ENCODE data around the gene PSME4. TPM values are rescaled to one million over a fixed set of nuclear protein-coding genes. Genes with fewer than 3 reads are reported as not detected.
A peak's percentile ranks its signal among the peaks of the same experiment; 100 is the strongest.
"Not testable (repeated sequence)": the region's sequence is repeated elsewhere in the genome, so short reads cannot be mapped to it uniquely, and the experiment has no call there.

The PSME4 gene
- total and polyA plus RNA-seq, 2 experiments from 2014 or later: 44.7 to 98.6 TPM

- Mint-ChIP-seq H3K36me3 (ENCODE audit: low read depth) (no peaks in the 10 kb centered on the region), H3K4me3 (no peak overlapping the region), H3K9me3 (no peaks in the 10 kb centered on the region), H3K27me3 (ENCODE audit: insufficient read depth, low read depth, poor library complexity) (peaks cover 5% of the 10 kb centered on the region), H3K27ac (no peak overlapping the region), H3K4me1 (peaks cover 55% of the 10 kb centered on the region)
- H2AFZ ChIP-seq: no peak overlapping the region
- no peaks in the 10 kb centered on the region for H3K36me3 ChIP-seq (ENCODE audit: insufficient read depth)
- TF ChIP-seq STAT1 (IDR thresholded peaks at IDR 0.05; ENCODE audit: unreplicated experiment) (no peak), ZNF462 (CRISPR knock-in tag; IDR thresholded peaks at IDR 0.05) (no peak), ZNF114 (CRISPR knock-in tag; IDR thresholded peaks at IDR 0.05) (no peak), JUNB (IDR thresholded peaks at IDR 0.05; ENCODE audit: unreplicated experiment) (no peak), EZH2 (IDR thresholded peaks at IDR 0.05; ENCODE audit: low read depth, unreplicated experiment) (no peak), POLR2AphosphoS5 (IDR thresholded peaks at IDR 0.05; ENCODE audit: low read depth) (no peak), NANOG (IDR thresholded peaks at IDR 0.05; ENCODE audit: borderline replicate concordance) (no peak), EZH2phosphoT487 (IDR thresholded peaks at IDR 0.05; ENCODE audit: unreplicated experiment) (no peak)
- no peak for DNase-seq (ENCODE audit: low spot score)
- H3F3A ChIP-seq (replicated peaks; ENCODE audit: low read depth): no peaks in the 10 kb centered on the region
- H3K79me2 ChIP-seq (replicated peaks; ENCODE audit: insufficient read depth): peaks cover 100% of the 10 kb centered on the region
- peaks cover 14% of the 10 kb centered on the region for H4K20me1 ChIP-seq (replicated peaks; ENCODE audit: insufficient read depth)
- H3K9me2 ChIP-seq (ENCODE audit: insufficient read depth): no peaks in the 10 kb centered on the region
- no peak for ATAC-seq
- H3K27ac ChIP-seq (ENCODE audit: low read depth): 0 out of 2 replicates have a peak overlapping the region, but pooled peaks have one; percentile 4
- H3K4me1 ChIP-seq (ENCODE audit: insufficient read depth): peaks cover 59% of the 10 kb centered on the region
- peak overlapping the region; percentile 24 for H3K4me2 ChIP-seq
- H3K27me3 ChIP-seq (ENCODE audit: insufficient read depth): no peaks in the 10 kb centered on the region
- no peak overlapping the region for H3K4me3 ChIP-seq
These were observed 6.4 kb downstream of the PSME4 start for GRCh38 chr2:53964257-53964952.

- Histone ChIP-seq H3K27ac (ENCODE audit: low read depth) (peak overlapping the region; percentile 65), H3K4me3 (peak overlapping the region; percentile 1; the same call in 1 of the 2 replicates), H3K4me2 (peak overlapping the region; percentile 3), H3K79me2 (replicated peaks; ENCODE audit: insufficient read depth) (peaks cover 100% of the 10 kb centered on the region), H3K4me1 (ENCODE audit: insufficient read depth) (peaks cover 69% of the 10 kb centered on the region)
- not testable (repeated sequence) for H3K27me3 ChIP-seq (ENCODE audit: insufficient read depth); H4K20me1 ChIP-seq (replicated peaks; ENCODE audit: insufficient read depth); H3K9me3 Mint-ChIP-seq; H3K36me3 ChIP-seq (ENCODE audit: insufficient read depth); H2AFZ ChIP-seq; H3F3A ChIP-seq (replicated peaks; ENCODE audit: low read depth); H3K27me3 Mint-ChIP-seq (ENCODE audit: insufficient read depth, low read depth, poor library complexity); H3K36me3 Mint-ChIP-seq (ENCODE audit: low read depth); H3K9me2 ChIP-seq (ENCODE audit: insufficient read depth)
- Mint-ChIP-seq H3K4me1 (peaks cover 56% of the 10 kb centered on the region), H3K27ac (peak overlapping the region; percentile 96), H3K4me3 (peak overlapping the region; percentile 10; the same call in 2 of the 3 replicates)
- peak; percentile 24 for DNase-seq (ENCODE audit: low spot score)
- peak; percentile 35; the same call in 2 of the 3 replicates for ATAC-seq
These were observed 9.1 kb downstream of the PSME4 start for GRCh38 chr2:53961478-53962216.

Measured in GM23338 (cell line).